K562 (cell line): Measurements from ENCODE around the gene APOL2. TPM values are rescaled to one million over a fixed set of nuclear protein-coding genes. Genes with fewer than 3 reads are reported as not detected.
"Not testable (repeated sequence)": the region's sequence is repeated elsewhere in the genome, so short reads cannot be mapped to it uniquely, and the experiment has no call there.

Experiments used
- ATAC-seq: fragments of 200-7000 bp; cut with Tn5 transposase; 3 replicates; pipeline ENCODE4 v1.9.1; 2020; ENCODE audit warnings: moderate library complexity
- BruUV-seq: library from RNA; stranded (reverse); fragments of 400-500 nt; replicated peaks from 2 replicates; lab custom pipeline; 2021; lab: Mats Ljungman, UMichigan
- CTCF ChIA-PET: fragments of 300-600 bp; formaldehyde crosslinking; extraction: SDS; loops from one replicate; lab custom pipeline; 2021; ENCODE audit warnings: low intra/inter-chr PET ratio; lab: Yijun Ruan, JAX
- POLR2A ChIA-PET: fragments of 300-600, 350-650 bp; sonication (Branson Sonifier 250); formaldehyde crosslinking; extraction: SDS; loops from one replicate; lab custom pipeline; 2021; ENCODE audit warnings: antibody characterized with exemption, inconsistent platforms; lab: Yijun Ruan, JAX
- DNase-seq, 4 experiments: peaks; one replicate each; pipeline versions ENCODE4 v3.0.0 to v3.0.0-alpha.2; 2011 to 2018; ENCODE audit warnings: low spot score in 3 of 4, mixed read lengths in 3 of 4; ENCODE audit errors: extremely low read depth in 1 of 4
- FAIRE-seq: peaks from 2 replicates; lab custom pipeline; 2011; peaks lifted over from hg19 to GRCh38; lab: Jason Lieb, UNC
- H2AFZ ChIP-seq: 2 replicates; pipeline ENCODE4 v1.6.0; 2011; ENCODE audit warnings: low read depth, low read length, control low read depth, inconsistent platforms
- H3K27ac ChIP-seq: fragments of 200-600 bp; 3 replicates; pipeline ENCODE4 v1.8.0; 2011; ENCODE audit warnings: low read depth, mild to moderate bottlenecking, control low read depth, inconsistent platforms, low read length, moderate library complexity, mixed read lengths; ENCODE audit errors: extremely low read depth
- H3K27me3 ChIP-seq, 2 experiments: fragments of 300-600 bp in 1 of 2; 2 replicates in 1 of 2; 3 replicates in 1 of 2; pipeline versions ENCODE4 v1.6.0 to v1.8.0; 2011; ENCODE audit warnings: inconsistent platforms in 2 of 2, low read length in 2 of 2, mild to moderate bottlenecking in 1 of 2, mixed read lengths in 1 of 2, moderate library complexity in 1 of 2; ENCODE audit not compliant: control insufficient read depth in 2 of 2, insufficient read depth in 2 of 2
- H3K36me3 ChIP-seq: fragments of 300-600 bp; 3 replicates; pipeline ENCODE4 v1.8.0; 2011; ENCODE audit warnings: mild to moderate bottlenecking, low read length, inconsistent platforms; ENCODE audit not compliant: control insufficient read depth, insufficient read depth
- H3K4me1 ChIP-seq, 2 experiments: fragments of 200-600 bp in 1 of 2; replicated peaks in 1 of 2; 2 replicates in 1 of 2; 3 replicates in 1 of 2; pipeline versions ENCODE4 v1.5.1 to v1.8.0; 2011; ENCODE audit warnings: inconsistent platforms in 2 of 2, low read length in 2 of 2, mild to moderate bottlenecking in 1 of 2, mixed read lengths in 1 of 2, moderate library complexity in 1 of 2; ENCODE audit not compliant: control insufficient read depth in 2 of 2, insufficient read depth in 2 of 2
- H3K4me2 ChIP-seq: 2 replicates; pipeline ENCODE4 v1.6.1; 2011; ENCODE audit warnings: low read length, control low read depth, inconsistent platforms, mixed read lengths; ENCODE audit not compliant: insufficient read depth
- H3K4me3 ChIP-seq: fragments of 200-600 bp; sonication (generic), shearing (Covaris generic); 2 replicates; pipeline ENCODE4 v1.5.1; 2016; ENCODE audit warnings: control low read depth, inconsistent platforms
- H3K79me2 ChIP-seq: fragments of 200-600 bp; 3 replicates; pipeline ENCODE4 v1.8.0; 2011; ENCODE audit warnings: low read length, inconsistent platforms; ENCODE audit not compliant: control insufficient read depth, insufficient read depth
- H3K9ac ChIP-seq, 2 experiments: 2 replicates each; pipeline versions ENCODE4 v1.6.0 to v1.6.1; 2011; ENCODE audit warnings: low read depth in 2 of 2, low read length in 2 of 2, control low read depth in 1 of 2, inconsistent platforms in 1 of 2, mild to moderate bottlenecking in 1 of 2, mixed read lengths in 1 of 2; ENCODE audit not compliant: insufficient read depth in 1 of 2
- H3K9me1 ChIP-seq: one replicate; pipeline ENCODE4 v1.6.0; 2011; ENCODE audit warnings: inconsistent platforms, mild to moderate bottlenecking, low read length, moderate library complexity; ENCODE audit not compliant: control insufficient read depth, insufficient read depth
- H3K9me3 ChIP-seq: replicated peaks from 2 replicates; pipeline ENCODE4 v1.5.1; 2011; ENCODE audit warnings: low read depth, low read length, inconsistent platforms; ENCODE audit not compliant: control insufficient read depth, insufficient read depth
- H4K20me1 ChIP-seq: replicated peaks from 2 replicates; pipeline ENCODE4 v1.6.1; 2011; ENCODE audit warnings: low read length, inconsistent platforms, mixed read lengths; ENCODE audit not compliant: control insufficient read depth, insufficient read depth
- CTCF ChIP-seq, 3 experiments: IDR thresholded peaks in 2 of 3; conservative IDR thresholded peaks in 1 of 3; 2 replicates each; pipeline ENCODE4 v1.5.1; 2011 to 2012; ENCODE audit warnings: low read length in 3 of 3, mild to moderate bottlenecking in 3 of 3, control low read depth in 2 of 3, improper control_type of control experiment in 1 of 3, inconsistent platforms in 1 of 3, low read depth in 1 of 3, mixed read lengths in 1 of 3, moderate library complexity in 1 of 3; ENCODE audit not compliant: insufficient read depth in 2 of 3
- RAD21 ChIP-seq, 2 experiments: fragments of 250-450 bp in 1 of 2; fragments of 450-650 bp in 1 of 2; sonication (Bioruptor Pico) in 1 of 2; formaldehyde crosslinking in 1 of 2; IDR thresholded peaks in 1 of 2; conservative IDR thresholded peaks in 1 of 2; 2 replicates each; pipeline versions ENCODE4 v1.4.0 to v1.8.0; 2020 to 2022; ENCODE audit warnings: mild to moderate bottlenecking in 2 of 2, moderate library complexity in 1 of 2
- WGBS: fragments of 100-300 bp; shearing (Covaris generic); methylation state at CpG from one replicate; pipeline ENCODE4 v1.1.6; 2016; ENCODE audit warnings: low coverage, mixed read lengths; ENCODE audit not compliant: insufficient coverage; ENCODE audit errors: missing lambda C conversion rate; 5-methylcytosine and 5-hydroxymethylcytosine counted together
- in situ Hi-C: fragments of 300-500 bp; cut with MboI; formaldehyde crosslinking; loops from 4 replicates; pipeline ENCODE4 v1.15.0; 2018; ENCODE audit warnings: inconsistent platforms, mixed read lengths
- intact Hi-C: fragments of 100-400 bp; cut with micrococcal nuclease; formaldehyde crosslinking; loops from 2 replicates; pipeline ENCODE4 v1.14.2; 2022
- polyA plus RNA-seq, 8 experiments: library from polyadenylated mRNA; depleted of rRNA in 4 of 8; stranded (reverse) in 5 of 8; unstranded in 3 of 8; fragments of >200 nt; fragmentation: Nextera tagmentation in 2 of 8; fragmentation: Illumina TruSeq in 1 of 8; extraction: Ambion mirVana in 2 of 8; extraction: Trizol in 1 of 8; gene quantifications; 2 replicates each; pipeline versions ENCODE4 v1.2.1 to v1.2.3, GENCODE V29; 2011 to 2014; ENCODE audit warnings: inconsistent platforms in 1 of 8, missing spikeins in 1 of 8
- total RNA-seq, 7 experiments: library from RNA; depleted of rRNA in 6 of 7; stranded (reverse); fragments of >200 nt in 6 of 7; fragmentation: Illumina TruSeq in 2 of 7; extraction: Trizol in 2 of 7; gene quantifications; 2 replicates each; pipeline versions ENCODE4 v1.2.1 to v1.2.3, GENCODE V29; 2011 to 2021; ENCODE audit warnings: low replicate concordance in 1 of 7

The APOL2 gene
- total and polyA plus RNA-seq, 9 of the 15 experiments (the other 6 are each of a cell fraction or from before 2014, with no cell fraction given) = 2.7 to 10.6 (median 8.9) TPM

- H3K9me3 ChIP-seq, intact Hi-C loops, in situ Hi-C loops, H3K27me3 ChIP-seq, H3K27ac ChIP-seq, CTCF ChIA-PET, H3K4me2 ChIP-seq, POLR2A ChIA-PET, H4K20me1 ChIP-seq, H2AFZ ChIP-seq, H3K9me1 ChIP-seq, H3K9ac ChIP-seq, H3K79me2 ChIP-seq, BruUV-seq, H3K4me3 ChIP-seq: not testable (repeated sequence)
- TF ChIP-seq CTCF (IDR thresholded peaks at IDR 0.05 in 2 of 3, conservative IDR thresholded peaks at IDR 0.05 in 1 of 3; ENCODE audit: insufficient read depth in 2 of 3, low read depth in 1 of 3, low read length in 3 of 3) (peak in 1 of 3 experiments; percentile 5; a peak in 1 of 6 replicates), RAD21 (CRISPR knock-in tag; conservative IDR thresholded peaks at IDR 0.05 in 1 of 2, IDR thresholded peaks at IDR 0.05 in 1 of 2) (peak in 1 of 2 experiments; percentile 16; a peak in 1 of 4 replicates)
- Histone ChIP-seq H3K36me3 (peaks cover 25% of the 10 kb centered on the region; the same call in 1 of the 3 replicates), H3K4me1 (peaks cover 5 to 14% of the 10 kb centered on the region in 2 experiments; a peak in 4 of 5 replicates)
- FAIRE-seq (peak; percentile 70), ATAC-seq (peak; percentile 53; the same call in 2 of the 3 replicates), DNase-seq (peak in 1 of 4 experiments; percentile 41)
- WGBS = 57% methylated on average over 6 of the region's 7 CpGs
These were observed 24.7 kb upstream of the APOL2 start for GRCh38 chr22:36263886-36264664.

- DNase-seq, H3K27ac ChIP-seq, intact Hi-C loops, BruUV-seq, H3K27me3 ChIP-seq, H4K20me1 ChIP-seq, ATAC-seq, H3K4me3 ChIP-seq, H3K9me3 ChIP-seq, H3K79me2 ChIP-seq, H3K9ac ChIP-seq, CTCF ChIA-PET, H2AFZ ChIP-seq, in situ Hi-C loops, H3K4me2 ChIP-seq, H3K9me1 ChIP-seq, POLR2A ChIA-PET: not testable (repeated sequence)
- FAIRE-seq = peak; percentile 67
- WGBS = 36% methylated on average over 5 of the region's 5 CpGs
- peaks cover 13 to 22% of the 10 kb centered on the region in 2 experiments; a peak in 4 of 5 replicates for H3K4me1 ChIP-seq
- H3K36me3 ChIP-seq = peaks cover 25% of the 10 kb centered on the region; the same call in 1 of the 3 replicates
These were observed 23.9 kb upstream of the APOL2 start for GRCh38 chr22:36263216-36263673.

GRCh38 chr22:36262307-36262706 is 23.0 kb upstream of the APOL2 start:
- H3K79me2 ChIP-seq, CTCF ChIA-PET, H4K20me1 ChIP-seq, POLR2A ChIA-PET, H2AFZ ChIP-seq, H3K4me3 ChIP-seq, H3K27ac ChIP-seq, ATAC-seq, BruUV-seq, in situ Hi-C loops, H3K27me3 ChIP-seq, H3K9ac ChIP-seq, FAIRE-seq, intact Hi-C loops, H3K9me3 ChIP-seq, H3K4me2 ChIP-seq, DNase-seq, H3K9me1 ChIP-seq: not testable (repeated sequence)
- H3K4me1 ChIP-seq = peaks cover 22 to 28% of the 10 kb centered on the region in 2 experiments
- H3K36me3 ChIP-seq = peaks cover 30% of the 10 kb centered on the region; the same call in 1 of the 3 replicates
- WGBS = 80% methylated on average over 3 of the region's 3 CpGs
